ENCODE measurements around the gene LRRC52. TPM values are rescaled to one million over a fixed set of nuclear protein-coding genes. Genes with fewer than 3 reads are reported as not detected.

Gene LRRC52
- polyA plus RNA-seq, 2 of the 4 experiments (the other 2 are of a cell fraction), result not detected

DNA sequence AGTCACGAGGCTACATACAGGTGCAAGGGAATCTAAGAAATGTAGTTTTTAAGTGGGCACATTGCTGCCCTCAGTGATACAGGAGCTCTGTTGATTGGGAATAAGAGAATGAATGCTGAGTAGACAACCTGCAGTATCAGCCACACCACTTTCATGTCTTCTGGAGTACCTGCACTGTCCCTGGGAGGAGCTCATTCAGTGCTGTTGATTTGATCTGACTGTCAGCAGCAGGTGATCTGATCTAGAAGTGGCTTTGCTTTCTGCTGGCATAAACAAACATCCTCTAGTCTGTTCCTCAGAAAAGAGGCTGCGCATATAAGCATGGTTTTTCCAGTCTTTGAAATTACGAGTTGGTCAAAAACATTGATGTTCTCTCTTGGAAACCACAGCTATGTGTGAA, 35.5 kb upstream of the LRRC52 start:
- H3K4me1 ChIP-seq, result no peaks in the 10 kb centered on the region
- POLR2A ChIA-PET, result no interaction called here
- no peak for ATAC-seq
- FAIRE-seq, result no peak
- CTCF ChIA-PET, result interaction anchor here (0.6 kb wide), 1 partner anchor 13 kb away, joined by 3 read pairs; no protein-coding TSS in a partner anchor
- 56% methylated on average over 3 of the region's 3 CpGs for WGBS (ENCODE audit: missing lambda C conversion rate)
- DNase-seq (ENCODE audit: low read depth in 1 of 2, low spot score in 1 of 2), result no peak
- H3K4me3 ChIP-seq, result no peak overlapping the region
- H3K27ac ChIP-seq, result no peak overlapping the region
- no peaks in the 10 kb centered on the region for H3K9me3 ChIP-seq
- H3K4me2 ChIP-seq, result no peak overlapping the region
- TF ChIP-seq SREBF2 (IDR thresholded peaks at IDR 0.05) (no peak), POLR2AphosphoS2 (conservative IDR thresholded peaks at IDR 0.05; ENCODE audit: low read length) (no peak), POLR2A (IDR thresholded peaks at IDR 0.05; ENCODE audit: low read length) (no peak), EHF (CRISPR knock-in tag; IDR thresholded peaks at IDR 0.05) (no peak), HOXA7 (CRISPR knock-in tag; IDR thresholded peaks at IDR 0.05) (no peak), ZSCAN20 (CRISPR knock-in tag; IDR thresholded peaks at IDR 0.05) (no peak), BHLHE40 (IDR thresholded peaks at IDR 0.05; ENCODE audit: low read depth, low read length) (no peak), RARB (CRISPR knock-in tag; IDR thresholded peaks at IDR 0.05) (no peak), TP53 (CRISPR knock-in tag; IDR thresholded peaks at IDR 0.05) (no peak), PHF8 (IDR thresholded peaks at IDR 0.05; ENCODE audit: borderline replicate concordance, low read depth) (no peak), CBX8 (IDR thresholded peaks at IDR 0.05) (no peak), HOXB13 (CRISPR knock-in tag; IDR thresholded peaks at IDR 0.05; ENCODE audit: low read depth) (no peak), KDM5A (IDR thresholded peaks at IDR 0.05) (no peak), JUN (IDR thresholded peaks at IDR 0.05) (no peak), MAZ (IDR thresholded peaks at IDR 0.05; ENCODE audit: borderline replicate concordance, low read depth, low read length) (no peak), FOSL2 (IDR thresholded peaks at IDR 0.05) (no peak), FOSL2 (CRISPR knock-in tag; IDR thresholded peaks at IDR 0.05) (no peak)
- TF ChIP-seq, protein P1, sequence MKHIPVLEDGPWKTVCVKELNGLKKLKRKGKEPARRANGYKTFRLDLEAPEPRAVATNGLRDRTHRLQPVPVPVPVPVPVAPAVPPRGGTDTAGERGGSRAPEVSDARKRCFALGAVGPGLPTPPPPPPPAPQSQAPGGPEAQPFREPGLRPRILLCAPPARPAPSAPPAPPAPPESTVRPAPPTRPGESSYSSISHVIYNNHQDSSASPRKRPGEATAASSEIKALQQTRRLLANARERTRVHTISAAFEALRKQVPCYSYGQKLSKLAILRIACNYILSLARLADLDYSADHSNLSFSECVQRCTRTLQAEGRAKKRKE (CRISPR knock-in tag; IDR thresholded peaks at IDR 0.05; ENCODE audit: low read depth), result no peak
- TF ChIP-seq, protein P2, sequence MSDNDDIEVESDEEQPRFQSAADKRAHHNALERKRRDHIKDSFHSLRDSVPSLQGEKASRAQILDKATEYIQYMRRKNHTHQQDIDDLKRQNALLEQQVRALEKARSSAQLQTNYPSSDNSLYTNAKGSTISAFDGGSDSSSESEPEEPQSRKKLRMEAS (IDR thresholded peaks at IDR 0.05), result no peak

- ATAC-seq, result 0 out of 6 replicates have a peak, but pooled peaks of 1 of the 2 experiments have one; percentile 19
These were observed 31.0 kb upstream of the LRRC52 start for GRCh38 chr1:165512816-165513215.

GRCh38 chr1:165516469-165516868, 27.3 kb upstream of the LRRC52 start:
- no peak overlapping the region for H3K4me2 ChIP-seq
- ChIA-PET CTCF (interaction anchor here (0.8 kb wide), 1 partner anchor 9 kb away, joined by 3 read pairs; no protein-coding TSS in a partner anchor), POLR2A (no interaction called here)
- FAIRE-seq (no peak), DNase-seq (ENCODE audit: low read depth in 1 of 2, low spot score in 1 of 2) (no peak), ATAC-seq (no peak)
- 84% methylated on average over 2 of the region's 2 CpGs for WGBS (ENCODE audit: missing lambda C conversion rate)
- no peak overlapping the region for H3K27ac ChIP-seq
- no peaks in the 10 kb centered on the region; the same call in 2 of the 3 replicates for H3K9me3 ChIP-seq
- no peaks in the 10 kb centered on the region for H3K4me1 ChIP-seq
- no peak overlapping the region for H3K4me3 ChIP-seq
- TF ChIP-seq, protein P3, sequence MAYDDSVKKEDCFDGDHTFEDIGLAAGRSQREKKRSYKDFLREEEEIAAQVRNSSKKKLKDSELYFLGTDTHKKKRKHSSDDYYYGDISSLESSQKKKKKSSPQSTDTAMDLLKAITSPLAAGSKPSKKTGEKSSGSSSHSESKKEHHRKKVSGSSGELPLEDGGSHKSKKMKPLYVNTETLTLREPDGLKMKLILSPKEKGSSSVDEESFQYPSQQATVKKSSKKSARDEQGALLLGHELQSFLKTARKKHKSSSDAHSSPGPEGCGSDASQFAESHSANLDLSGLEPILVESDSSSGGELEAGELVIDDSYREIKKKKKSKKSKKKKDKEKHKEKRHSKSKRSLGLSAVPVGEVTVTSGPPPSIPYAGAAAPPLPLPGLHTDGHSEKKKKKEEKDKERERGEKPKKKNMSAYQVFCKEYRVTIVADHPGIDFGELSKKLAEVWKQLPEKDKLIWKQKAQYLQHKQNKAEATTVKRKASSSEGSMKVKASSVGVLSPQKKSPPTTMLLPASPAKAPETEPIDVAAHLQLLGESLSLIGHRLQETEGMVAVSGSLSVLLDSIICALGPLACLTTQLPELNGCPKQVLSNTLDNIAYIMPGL (CRISPR knock-in tag; IDR thresholded peaks at IDR 0.05; ENCODE audit: borderline replicate concordance), result no peak
- TF ChIP-seq, protein P4, sequence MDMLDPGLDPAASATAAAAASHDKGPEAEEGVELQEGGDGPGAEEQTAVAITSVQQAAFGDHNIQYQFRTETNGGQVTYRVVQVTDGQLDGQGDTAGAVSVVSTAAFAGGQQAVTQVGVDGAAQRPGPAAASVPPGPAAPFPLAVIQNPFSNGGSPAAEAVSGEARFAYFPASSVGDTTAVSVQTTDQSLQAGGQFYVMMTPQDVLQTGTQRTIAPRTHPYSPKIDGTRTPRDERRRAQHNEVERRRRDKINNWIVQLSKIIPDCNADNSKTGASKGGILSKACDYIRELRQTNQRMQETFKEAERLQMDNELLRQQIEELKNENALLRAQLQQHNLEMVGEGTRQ (IDR thresholded peaks at IDR 0.05), result no peak
- TF ChIP-seq CHD4 (IDR thresholded peaks at IDR 0.05; ENCODE audit: borderline replicate concordance), result no peak
- TF ChIP-seq RAD21 (conservative IDR thresholded peaks at IDR 0.05 in 1 of 2, IDR thresholded peaks at IDR 0.05 in 1 of 2), result no peak
- TF ChIP-seq PBX3 (IDR thresholded peaks at IDR 0.05), result no peak
- TF ChIP-seq, protein P5, sequence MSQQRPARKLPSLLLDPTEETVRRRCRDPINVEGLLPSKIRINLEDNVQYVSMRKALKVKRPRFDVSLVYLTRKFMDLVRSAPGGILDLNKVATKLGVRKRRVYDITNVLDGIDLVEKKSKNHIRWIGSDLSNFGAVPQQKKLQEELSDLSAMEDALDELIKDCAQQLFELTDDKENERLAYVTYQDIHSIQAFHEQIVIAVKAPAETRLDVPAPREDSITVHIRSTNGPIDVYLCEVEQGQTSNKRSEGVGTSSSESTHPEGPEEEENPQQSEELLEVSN (IDR thresholded peaks at IDR 0.05; ENCODE audit: borderline replicate concordance, low read depth), result no peak
- no peak for TF ChIP-seq CHD2 (IDR thresholded peaks at IDR 0.05; ENCODE audit: low read length, partially characterized antibody)
- TF ChIP-seq MAZ (IDR thresholded peaks at IDR 0.05; ENCODE audit: borderline replicate concordance, low read depth, low read length), result no peak
- TF ChIP-seq EHF (CRISPR knock-in tag; IDR thresholded peaks at IDR 0.05), result no peak
- TF ChIP-seq, protein P6, sequence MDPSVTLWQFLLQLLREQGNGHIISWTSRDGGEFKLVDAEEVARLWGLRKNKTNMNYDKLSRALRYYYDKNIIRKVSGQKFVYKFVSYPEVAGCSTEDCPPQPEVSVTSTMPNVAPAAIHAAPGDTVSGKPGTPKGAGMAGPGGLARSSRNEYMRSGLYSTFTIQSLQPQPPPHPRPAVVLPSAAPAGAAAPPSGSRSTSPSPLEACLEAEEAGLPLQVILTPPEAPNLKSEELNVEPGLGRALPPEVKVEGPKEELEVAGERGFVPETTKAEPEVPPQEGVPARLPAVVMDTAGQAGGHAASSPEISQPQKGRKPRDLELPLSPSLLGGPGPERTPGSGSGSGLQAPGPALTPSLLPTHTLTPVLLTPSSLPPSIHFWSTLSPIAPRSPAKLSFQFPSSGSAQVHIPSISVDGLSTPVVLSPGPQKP (IDR thresholded peaks at IDR 0.05; ENCODE audit: low read depth, low read length), result no peak

More at GRCh38 chr1:165512816-165513215, 31.0 kb upstream of the LRRC52 start:
- TF ChIP-seq MAFK (IDR thresholded peaks at IDR 0.05; ENCODE audit: partially characterized antibody) (no peak), KDM5A (IDR thresholded peaks at IDR 0.05) (no peak), RCOR1 (IDR thresholded peaks at IDR 0.05; ENCODE audit: low read depth, low read length) (no peak), RARB (CRISPR knock-in tag; IDR thresholded peaks at IDR 0.05) (no peak), BHLHE40 (IDR thresholded peaks at IDR 0.05; ENCODE audit: low read depth, low read length) (no peak), FOSL2 (IDR thresholded peaks at IDR 0.05) (no peak), FOSL2 (CRISPR knock-in tag; IDR thresholded peaks at IDR 0.05) (no peak), NFE2L2 (conservative IDR thresholded peaks at IDR 0.05; ENCODE audit: low read length) (no peak), ZNF302 (CRISPR knock-in tag; IDR thresholded peaks at IDR 0.05) (no peak), ZSCAN20 (CRISPR knock-in tag; IDR thresholded peaks at IDR 0.05) (no peak)
- H3K4me3 ChIP-seq, result no peak overlapping the region
- no peak overlapping the region for H3K4me2 ChIP-seq
- DNase-seq (ENCODE audit: low read depth in 1 of 2, low spot score in 1 of 2) (no peak), FAIRE-seq (no peak)
- POLR2A ChIA-PET, result no interaction called here
- no peak overlapping the region for H3K27ac ChIP-seq
- H3K9me3 ChIP-seq, result no peaks in the 10 kb centered on the region
- CTCF ChIA-PET, result no interaction called here
- WGBS (ENCODE audit: missing lambda C conversion rate), result 28% methylated on average over 6 of the region's 6 CpGs
- no peaks in the 10 kb centered on the region for H3K4me1 ChIP-seq
